Neural cell (in vitro differentiated cells): ENCODE measurements around the gene RALGPS1.

Experiments
- CTCF ChIP-seq: fragments of 450-650 bp; IDR thresholded peaks from 2 replicates; pipeline ENCODE4 v1.5.1; 2014; ENCODE audit warnings: antibody characterized with exemption, mild to moderate bottlenecking, moderate library complexity; ENCODE audit not compliant: poor library complexity, severe bottlenecking
- EZH2 ChIP-seq: fragments of 200-600, 300-800 bp; shearing (Covaris generic), sonication (generic); IDR thresholded peaks from 2 replicates; pipeline ENCODE4 v1.6.1; 2014; ENCODE audit warnings: antibody characterized with exemption, low read length, borderline replicate concordance, mild to moderate bottlenecking; ENCODE audit not compliant: insufficient read depth, poor library complexity, severe bottlenecking

GRCh38 chr9:126989847-126990842 is 75.6 kb downstream of the RALGPS1 start:
- TF ChIP-seq CTCF (no peak), EZH2 (no peak)
